Astrocyte (in vitro differentiated cells and primary cell): Measurements from ENCODE around the gene TAF8. TPM values are rescaled to one million over a fixed set of nuclear protein-coding genes. Genes with fewer than 3 reads are reported as not detected.

Source experiments
- DNase-seq: peaks from one replicate; pipeline ENCODE4 v3.0.0-alpha.2; 2010; ENCODE audit warnings: low read depth
- FAIRE-seq: peaks from 2 replicates; lab custom pipeline; 2011; peaks lifted over from hg19 to GRCh38; lab: Jason Lieb, UNC
- H2AFZ ChIP-seq: 2 replicates; pipeline ENCODE4 v1.6.0; 2012; ENCODE audit warnings: low read depth, low read length, inconsistent platforms
- H3K27ac ChIP-seq: 2 replicates; pipeline ENCODE4 v1.5.1; 2011; ENCODE audit warnings: low read depth, low read length, inconsistent platforms
- H3K27me3 ChIP-seq: 2 replicates; pipeline ENCODE4 v1.6.0; 2011; ENCODE audit warnings: low read length, inconsistent platforms; ENCODE audit not compliant: insufficient read depth
- H3K36me3 ChIP-seq: 2 replicates; pipeline ENCODE4 v1.5.1; 2011; ENCODE audit warnings: low read length, inconsistent platforms; ENCODE audit not compliant: insufficient read depth
- H3K4me1 ChIP-seq: 2 replicates; pipeline ENCODE4 v1.5.1; 2011; ENCODE audit warnings: low read length, inconsistent platforms; ENCODE audit not compliant: insufficient read depth
- H3K4me2 ChIP-seq: 2 replicates; pipeline ENCODE4 v1.6.0; 2012; ENCODE audit warnings: low read length, inconsistent platforms
- H3K4me3 ChIP-seq: 2 replicates; pipeline ENCODE4 v1.5.1; 2011; ENCODE audit warnings: low read depth, mild to moderate bottlenecking, low read length, inconsistent platforms; ENCODE audit not compliant: insufficient read depth
- H3K79me2 ChIP-seq: 2 replicates; pipeline ENCODE4 v1.6.0; 2012; ENCODE audit warnings: mild to moderate bottlenecking, low read length, inconsistent platforms; ENCODE audit not compliant: insufficient read depth
- H3K9ac ChIP-seq: 2 replicates; pipeline ENCODE4 v1.6.0; 2012; ENCODE audit warnings: mild to moderate bottlenecking, low read length, inconsistent platforms
- H3K9me3 ChIP-seq: 2 replicates; pipeline ENCODE4 v1.5.1; 2012; ENCODE audit warnings: low read depth, mild to moderate bottlenecking, low read length, inconsistent platforms; ENCODE audit not compliant: insufficient read depth
- H4K20me1 ChIP-seq: 2 replicates; pipeline ENCODE4 v1.6.0; 2012; ENCODE audit warnings: low read length, inconsistent platforms; ENCODE audit not compliant: insufficient read depth
- H3K27ac Mint-ChIP-seq: one replicate; pipeline ENCODE4 v1.8.0; 2021; ENCODE audit warnings: mild to moderate bottlenecking, mixed read lengths; ENCODE audit not compliant: unreplicated experiment
- H3K27me3 Mint-ChIP-seq: one replicate; pipeline ENCODE4 v1.8.0; 2021; ENCODE audit warnings: low read depth, mixed read lengths; ENCODE audit not compliant: unreplicated experiment
- H3K36me3 Mint-ChIP-seq: one replicate; pipeline ENCODE4 v1.8.0; 2021; ENCODE audit warnings: low read depth, mixed read lengths; ENCODE audit not compliant: unreplicated experiment
- H3K4me1 Mint-ChIP-seq: one replicate; pipeline ENCODE4 v1.8.0; 2021; ENCODE audit warnings: low read depth, mixed read lengths; ENCODE audit not compliant: unreplicated experiment
- H3K4me3 Mint-ChIP-seq: one replicate; pipeline ENCODE4 v1.8.0; 2021; ENCODE audit warnings: mild to moderate bottlenecking, moderate library complexity, mixed read lengths; ENCODE audit not compliant: unreplicated experiment
- H3K9me3 Mint-ChIP-seq: one replicate; pipeline ENCODE4 v1.8.0; 2021; ENCODE audit warnings: mild to moderate bottlenecking, mixed read lengths; ENCODE audit not compliant: unreplicated experiment
- EZH2 ChIP-seq: IDR thresholded peaks from 2 replicates; pipeline ENCODE4 v1.6.1; 2012; ENCODE audit warnings: mild to moderate bottlenecking, low read length, inconsistent platforms; ENCODE audit not compliant: insufficient read depth
- total RNA-seq: library from RNA; stranded (reverse); gene quantifications from 2 replicates; pipeline ENCODE4 v1.2.1, GENCODE V29; 2021
- TF ChIP-seq, protein P1 (sequence below): IDR thresholded peaks from 2 replicates; pipeline ENCODE4 v1.5.1; 2011; ENCODE audit warnings: low read depth, mild to moderate bottlenecking, inconsistent platforms, low read length, moderate library complexity; ENCODE audit not compliant: insufficient read depth

The TAF8 gene
- total RNA-seq, 1 donor from 2014 or later: 14.8 TPM

DNA sequence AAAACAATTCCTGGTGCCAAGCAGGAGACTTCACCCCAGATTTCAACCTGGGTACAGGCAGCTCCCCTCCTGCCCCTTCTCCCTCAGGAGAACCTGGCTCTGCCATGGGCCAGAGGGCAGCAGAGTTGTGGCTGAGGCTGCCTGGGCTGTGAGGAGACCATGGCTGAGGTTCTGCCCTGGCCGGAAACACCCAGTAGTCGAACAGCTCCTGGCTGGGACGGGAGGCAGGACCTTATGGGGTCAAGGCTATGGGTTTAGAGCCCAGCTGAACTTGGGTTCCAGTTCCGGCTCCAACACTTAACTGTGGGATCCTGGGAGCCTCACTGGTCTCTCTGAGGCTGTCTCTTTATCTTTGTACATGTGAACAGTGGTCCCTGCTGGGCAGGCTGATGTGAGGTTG, 83.6 kb downstream of the TAF8 start:
- H3K4me2 ChIP-seq: no peak overlapping the region
- no peak overlapping the region for H2AFZ ChIP-seq
- H3K4me1 ChIP-seq: peaks cover 31% of the 10 kb centered on the region
- H4K20me1 ChIP-seq: no peaks in the 10 kb centered on the region
- DNase-seq: no peak
- Mint-ChIP-seq H3K9me3 (peaks cover 2% of the 10 kb centered on the region), H3K4me1 (peaks cover 29% of the 10 kb centered on the region), H3K27ac (no peak overlapping the region), H3K4me3 (no peak overlapping the region), H3K27me3 (peaks cover 2% of the 10 kb centered on the region), H3K36me3 (peaks cover 4% of the 10 kb centered on the region)
- no peaks in the 10 kb centered on the region for H3K27me3 ChIP-seq
- no peaks in the 10 kb centered on the region for H3K36me3 ChIP-seq
- peaks cover 12% of the 10 kb centered on the region for H3K79me2 ChIP-seq
- FAIRE-seq: no peak
- no peak overlapping the region for H3K4me3 ChIP-seq
- H3K9ac ChIP-seq: no peak overlapping the region
- no peak overlapping the region for H3K27ac ChIP-seq
- TF ChIP-seq EZH2: no peak
- TF ChIP-seq, protein P1, sequence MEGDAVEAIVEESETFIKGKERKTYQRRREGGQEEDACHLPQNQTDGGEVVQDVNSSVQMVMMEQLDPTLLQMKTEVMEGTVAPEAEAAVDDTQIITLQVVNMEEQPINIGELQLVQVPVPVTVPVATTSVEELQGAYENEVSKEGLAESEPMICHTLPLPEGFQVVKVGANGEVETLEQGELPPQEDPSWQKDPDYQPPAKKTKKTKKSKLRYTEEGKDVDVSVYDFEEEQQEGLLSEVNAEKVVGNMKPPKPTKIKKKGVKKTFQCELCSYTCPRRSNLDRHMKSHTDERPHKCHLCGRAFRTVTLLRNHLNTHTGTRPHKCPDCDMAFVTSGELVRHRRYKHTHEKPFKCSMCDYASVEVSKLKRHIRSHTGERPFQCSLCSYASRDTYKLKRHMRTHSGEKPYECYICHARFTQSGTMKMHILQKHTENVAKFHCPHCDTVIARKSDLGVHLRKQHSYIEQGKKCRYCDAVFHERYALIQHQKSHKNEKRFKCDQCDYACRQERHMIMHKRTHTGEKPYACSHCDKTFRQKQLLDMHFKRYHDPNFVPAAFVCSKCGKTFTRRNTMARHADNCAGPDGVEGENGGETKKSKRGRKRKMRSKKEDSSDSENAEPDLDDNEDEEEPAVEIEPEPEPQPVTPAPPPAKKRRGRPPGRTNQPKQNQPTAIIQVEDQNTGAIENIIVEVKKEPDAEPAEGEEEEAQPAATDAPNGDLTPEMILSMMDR: no peak
- no peaks in the 10 kb centered on the region for H3K9me3 ChIP-seq

DNA sequence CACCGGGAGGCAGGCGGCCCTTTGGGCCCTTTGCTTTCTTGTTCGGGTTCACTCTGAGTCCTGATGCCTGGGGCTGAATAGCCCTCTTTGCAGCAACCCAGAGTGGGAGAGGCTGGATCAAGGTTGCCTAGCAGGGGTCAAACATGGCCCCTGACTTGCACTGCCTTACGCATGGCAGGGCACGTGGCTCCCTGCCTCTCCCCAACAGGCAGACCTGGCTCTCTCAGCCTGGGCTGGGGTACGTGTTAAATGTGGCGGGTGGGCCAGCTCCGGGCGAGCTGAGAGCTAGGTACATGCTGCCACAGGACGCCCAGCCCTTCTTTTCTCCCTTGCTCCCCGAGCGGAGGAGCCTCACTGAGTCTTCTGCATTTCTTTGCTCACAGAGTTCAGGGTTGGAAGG, 84.8 kb downstream of the TAF8 start:
- peaks cover 22% of the 10 kb centered on the region for H3K79me2 ChIP-seq
- Mint-ChIP-seq H3K4me1 (peaks cover 36% of the 10 kb centered on the region), H3K27ac (no peak overlapping the region), H3K4me3 (no peak overlapping the region), H3K36me3 (peaks cover 4% of the 10 kb centered on the region), H3K9me3 (peaks cover 2% of the 10 kb centered on the region), H3K27me3 (peaks cover 2% of the 10 kb centered on the region)
- H3K27ac ChIP-seq: no peak overlapping the region
- no peaks in the 10 kb centered on the region for H3K27me3 ChIP-seq
- no peak overlapping the region for H3K4me2 ChIP-seq
- no peak for TF ChIP-seq EZH2
- TF ChIP-seq, protein P1: no peak
- no peak overlapping the region for H2AFZ ChIP-seq
- no peaks in the 10 kb centered on the region for H3K36me3 ChIP-seq
- H3K4me1 ChIP-seq: peaks cover 42% of the 10 kb centered on the region
- H3K9ac ChIP-seq: no peak overlapping the region
- H4K20me1 ChIP-seq: no peaks in the 10 kb centered on the region
- no peak for DNase-seq
- no peak overlapping the region for H3K4me3 ChIP-seq
- no peaks in the 10 kb centered on the region for H3K9me3 ChIP-seq
- FAIRE-seq: no peak

DNA sequence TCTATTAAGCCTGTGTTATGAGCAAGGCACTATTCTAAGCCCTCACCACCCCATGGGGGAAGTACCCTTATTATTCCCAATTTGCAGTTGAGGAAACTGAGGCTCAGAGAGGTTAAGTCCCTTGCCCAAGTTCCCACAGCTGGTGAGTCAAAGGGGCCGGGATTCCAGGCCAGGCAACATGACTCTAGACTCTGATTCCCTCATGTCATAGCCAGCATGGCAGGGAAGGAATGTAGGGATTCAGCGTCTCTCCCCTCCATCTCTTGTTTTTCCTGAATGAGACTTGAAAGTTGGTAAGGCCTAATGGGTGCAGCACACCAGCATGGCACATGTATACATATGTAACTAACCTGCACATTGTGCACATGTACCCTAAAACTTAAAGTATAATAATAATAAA, 85.4 kb downstream of the TAF8 start:
- peaks cover 36% of the 10 kb centered on the region for H3K4me1 Mint-ChIP-seq
- no peak overlapping the region for H3K27ac Mint-ChIP-seq
- H3K9me3 Mint-ChIP-seq: peaks cover 2% of the 10 kb centered on the region
- DNase-seq: no peak
- no peak overlapping the region for H2AFZ ChIP-seq
- H3K4me3 ChIP-seq: no peak overlapping the region
- H3K4me1 ChIP-seq: peaks cover 45% of the 10 kb centered on the region
- no peak for TF ChIP-seq EZH2
- TF ChIP-seq, protein P1: no peak
- no peak overlapping the region for H3K4me2 ChIP-seq
- H3K79me2 ChIP-seq: peaks cover 27% of the 10 kb centered on the region
- H3K27me3 Mint-ChIP-seq: peaks cover 2% of the 10 kb centered on the region
- no peaks in the 10 kb centered on the region for H3K36me3 ChIP-seq
- no peak overlapping the region for H3K4me3 Mint-ChIP-seq
- no peak for FAIRE-seq
- no peaks in the 10 kb centered on the region for H3K9me3 ChIP-seq
- H3K36me3 Mint-ChIP-seq: peaks cover 4% of the 10 kb centered on the region
- H3K27ac ChIP-seq: no peak overlapping the region
- H3K9ac ChIP-seq: no peak overlapping the region
- H4K20me1 ChIP-seq: no peaks in the 10 kb centered on the region
- no peaks in the 10 kb centered on the region for H3K27me3 ChIP-seq
